Colonic mucosa (tissue), 4 donors: Measurements from ENCODE around the gene TFB2M. TPM values are rescaled to one million over a fixed set of nuclear protein-coding genes. Genes with fewer than 3 reads are reported as not detected.

Experiments
- DNase-seq: peaks from one replicate; pipeline ENCODE4 v3.0.0-alpha.2; 2020
- H3K27ac ChIP-seq: fragments of 200-600 bp; one replicate; pipeline ENCODE4 v1.8.0; 2021
- H3K27me3 ChIP-seq: fragments of 200-600 bp; one replicate; pipeline ENCODE4 v1.8.0; 2021
- H3K36me3 ChIP-seq: fragments of 200-600 bp; one replicate; pipeline ENCODE4 v1.8.0; 2021
- H3K4me1 ChIP-seq: fragments of 200-600 bp; one replicate; pipeline ENCODE4 v1.8.0; 2021; ENCODE audit warnings: mild to moderate bottlenecking
- H3K4me3 ChIP-seq: fragments of 200-600 bp; one replicate; pipeline ENCODE4 v1.8.0; 2021
- H3K9ac ChIP-seq, 2 donors: one replicate each; pipeline ENCODE4 v1.7.0; 2013; ENCODE audit warnings: control low read depth in 2 of 2, low read depth in 2 of 2, low read length in 2 of 2
- H3K9me3 ChIP-seq: fragments of 200-600 bp; one replicate; pipeline ENCODE4 v1.8.0; 2021
- intact Hi-C: fragments of 100-400 bp; cut with DNase I; formaldehyde crosslinking; loops from one replicate; pipeline ENCODE4 v1.14.1; 2022
- total RNA-seq, 2 donors: library from RNA; stranded (reverse); fragmentation: NEBNext Ultra II Directional in 1 of 2; extraction: Animal tissue kit (Norgen Biotek cat#: 25700) in 1 of 2; gene quantifications; one replicate each; pipeline ENCODE4 v1.2.1, GENCODE V29; 2021
- TF ChIP-seq, protein P1 (sequence below): fragments of 200-600 bp; IDR thresholded peaks from one replicate; pipeline ENCODE4 v1.8.0; 2022; ENCODE audit warnings: antibody characterized with exemption, mild to moderate bottlenecking
- donor health status: healthy.
- donor health status: DM: no; HTN: no; CAD: no.
- donor health status: DM: no; HTN: no; CAD: no.

Gene TFB2M
- total RNA-seq, 2 donors from 2014 or later, result 11.3 to 14.0 TPM

DNA sequence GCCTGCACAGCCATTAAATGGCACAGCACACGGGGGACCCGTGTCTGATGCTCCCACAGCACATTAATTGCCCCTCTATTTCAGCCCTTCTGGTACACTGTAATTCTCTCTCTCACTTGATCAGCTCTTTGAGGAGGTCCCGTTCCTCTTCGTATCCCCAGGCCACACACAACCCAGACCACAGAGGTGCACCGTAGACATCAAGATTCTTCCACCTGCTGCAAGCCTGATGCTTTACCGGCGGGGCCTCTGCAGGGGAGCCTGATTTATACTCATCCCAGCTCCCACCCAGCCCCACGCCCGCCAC, 59.7 kb downstream of the TFB2M start:
- Histone ChIP-seq H3K4me3 (peak overlapping the region; percentile 87), H3K9me3 (no peaks in the 10 kb centered on the region), H3K9ac (peak overlapping the region; percentile 62 to 81), H3K4me1 (peaks cover 8% of the 10 kb centered on the region), H3K36me3 (no peaks in the 10 kb centered on the region), H3K27ac (no peak overlapping the region), H3K27me3 (no peaks in the 10 kb centered on the region)
- DNase-seq, result no peak
- intact Hi-C loops, result loop anchor here (10.0 kb wide), 2 partner anchors 58 to 108 kb away; partner anchors contain the start of genes CNST and TFB2M
- TF ChIP-seq, protein P1, sequence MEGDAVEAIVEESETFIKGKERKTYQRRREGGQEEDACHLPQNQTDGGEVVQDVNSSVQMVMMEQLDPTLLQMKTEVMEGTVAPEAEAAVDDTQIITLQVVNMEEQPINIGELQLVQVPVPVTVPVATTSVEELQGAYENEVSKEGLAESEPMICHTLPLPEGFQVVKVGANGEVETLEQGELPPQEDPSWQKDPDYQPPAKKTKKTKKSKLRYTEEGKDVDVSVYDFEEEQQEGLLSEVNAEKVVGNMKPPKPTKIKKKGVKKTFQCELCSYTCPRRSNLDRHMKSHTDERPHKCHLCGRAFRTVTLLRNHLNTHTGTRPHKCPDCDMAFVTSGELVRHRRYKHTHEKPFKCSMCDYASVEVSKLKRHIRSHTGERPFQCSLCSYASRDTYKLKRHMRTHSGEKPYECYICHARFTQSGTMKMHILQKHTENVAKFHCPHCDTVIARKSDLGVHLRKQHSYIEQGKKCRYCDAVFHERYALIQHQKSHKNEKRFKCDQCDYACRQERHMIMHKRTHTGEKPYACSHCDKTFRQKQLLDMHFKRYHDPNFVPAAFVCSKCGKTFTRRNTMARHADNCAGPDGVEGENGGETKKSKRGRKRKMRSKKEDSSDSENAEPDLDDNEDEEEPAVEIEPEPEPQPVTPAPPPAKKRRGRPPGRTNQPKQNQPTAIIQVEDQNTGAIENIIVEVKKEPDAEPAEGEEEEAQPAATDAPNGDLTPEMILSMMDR, result no peak

DNA sequence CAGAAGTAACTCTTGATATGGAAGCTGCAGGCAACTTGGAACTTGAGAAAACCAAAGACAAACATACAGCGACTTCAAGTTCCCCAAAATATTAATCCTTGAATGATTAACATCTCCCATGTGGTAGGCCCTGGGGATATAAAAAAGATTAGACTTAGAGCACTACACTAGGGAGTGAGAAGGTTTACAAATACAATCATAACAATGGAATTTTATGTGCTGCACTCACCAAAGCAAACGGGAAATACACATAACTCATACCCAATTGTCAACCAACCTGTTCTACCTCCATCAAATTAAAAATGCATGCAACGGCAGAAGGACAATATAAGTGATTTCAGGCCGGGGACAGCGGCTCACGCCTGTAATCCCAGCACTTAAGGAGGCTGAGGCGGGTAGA, 62.7 kb downstream of the TFB2M start:
- intact Hi-C loops, result loop anchor here (10.0 kb wide), 2 partner anchors 61 to 111 kb away; partner anchors contain the start of genes CNST and TFB2M
- Histone ChIP-seq H3K4me1 (peaks cover 8% of the 10 kb centered on the region), H3K4me3 (no peak overlapping the region), H3K9ac (no peak overlapping the region), H3K9me3 (no peaks in the 10 kb centered on the region), H3K27me3 (no peaks in the 10 kb centered on the region), H3K27ac (no peak overlapping the region), H3K36me3 (no peaks in the 10 kb centered on the region)
- TF ChIP-seq, protein P1, result no peak
- no peak for DNase-seq

DNA sequence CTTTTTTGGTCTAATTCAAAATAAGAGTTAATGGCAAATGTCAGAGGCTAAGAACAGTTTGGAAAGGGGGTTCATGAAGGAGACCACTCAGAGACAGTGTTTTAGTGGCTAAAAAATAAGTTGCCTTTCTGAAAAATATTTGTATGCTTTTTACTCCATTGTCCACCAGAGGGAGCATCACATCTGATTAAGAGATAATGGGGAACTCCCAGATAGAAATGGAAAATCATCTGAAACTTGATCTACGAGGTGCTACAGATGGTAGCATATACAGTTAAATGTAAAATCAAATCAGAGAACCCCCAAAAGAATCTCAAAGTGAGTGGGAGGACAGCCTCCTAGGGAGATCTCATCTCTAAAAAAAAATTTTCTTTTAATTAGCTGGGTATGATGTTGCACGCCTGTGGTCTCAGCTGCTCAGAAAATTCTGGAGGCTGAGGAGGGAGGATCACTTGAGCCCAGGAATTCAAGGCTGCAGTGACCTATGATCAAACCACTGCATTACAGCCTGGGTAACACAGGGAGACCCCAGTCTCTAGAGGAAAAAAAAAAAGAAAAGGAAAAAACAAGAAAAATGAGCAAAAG, 68.6 kb downstream of the TFB2M start:
- Histone ChIP-seq H3K27ac (no peak overlapping the region), H3K9me3 (no peaks in the 10 kb centered on the region), H3K27me3 (no peaks in the 10 kb centered on the region), H3K4me1 (no peaks in the 10 kb centered on the region), H3K4me3 (no peak overlapping the region), H3K36me3 (no peaks in the 10 kb centered on the region), H3K9ac (no peak overlapping the region)
- TF ChIP-seq, protein P1, result peak; percentile 44
- intact Hi-C loops, result loop anchor here (5.0 to 10.0 kb wide), 3 partner anchors 200 to 1343 kb away; partner anchors contain the start of gene KIF26B
- no peak for DNase-seq

DNA sequence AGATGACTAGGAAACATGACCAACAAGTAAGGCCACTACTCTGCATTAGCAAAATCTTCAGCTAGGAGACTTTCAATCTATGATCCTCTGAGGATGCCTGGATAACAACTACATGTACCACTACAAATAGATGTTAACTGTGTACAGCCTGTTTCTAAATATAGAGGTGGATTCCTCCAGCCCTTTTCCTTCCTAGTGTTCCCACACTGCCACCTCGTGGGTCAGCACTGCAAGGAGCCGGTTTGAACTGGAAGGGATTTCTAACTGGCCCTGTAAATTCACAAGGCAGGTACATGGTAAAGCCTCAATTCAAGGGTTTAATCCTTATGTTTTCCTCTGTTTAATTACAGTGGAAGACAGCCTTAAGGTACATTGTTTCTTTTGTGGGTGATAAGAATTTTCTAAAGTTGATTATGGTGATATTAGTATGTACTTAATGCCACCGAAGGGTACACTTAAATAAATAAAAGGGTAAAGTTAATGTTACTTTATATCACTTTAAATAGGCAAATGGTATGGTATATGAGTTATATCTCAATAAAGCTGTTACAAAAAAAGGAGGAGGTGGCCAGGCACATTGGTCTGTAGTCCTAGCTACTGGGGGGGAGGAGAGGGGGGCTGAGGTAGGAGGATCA, 73.3 kb downstream of the TFB2M start:
- Histone ChIP-seq H3K27ac (no peak overlapping the region), H3K4me1 (no peaks in the 10 kb centered on the region), H3K27me3 (no peaks in the 10 kb centered on the region), H3K4me3 (no peak overlapping the region), H3K36me3 (no peaks in the 10 kb centered on the region), H3K9ac (no peak overlapping the region), H3K9me3 (no peaks in the 10 kb centered on the region)
- intact Hi-C loops, result loop anchor here (10.0 kb wide), 1 partner anchor 1338 kb away; the partner anchor contains the start of gene KIF26B
- DNase-seq, result peak; percentile 69
- TF ChIP-seq, protein P1, result peak; percentile 65

DNA sequence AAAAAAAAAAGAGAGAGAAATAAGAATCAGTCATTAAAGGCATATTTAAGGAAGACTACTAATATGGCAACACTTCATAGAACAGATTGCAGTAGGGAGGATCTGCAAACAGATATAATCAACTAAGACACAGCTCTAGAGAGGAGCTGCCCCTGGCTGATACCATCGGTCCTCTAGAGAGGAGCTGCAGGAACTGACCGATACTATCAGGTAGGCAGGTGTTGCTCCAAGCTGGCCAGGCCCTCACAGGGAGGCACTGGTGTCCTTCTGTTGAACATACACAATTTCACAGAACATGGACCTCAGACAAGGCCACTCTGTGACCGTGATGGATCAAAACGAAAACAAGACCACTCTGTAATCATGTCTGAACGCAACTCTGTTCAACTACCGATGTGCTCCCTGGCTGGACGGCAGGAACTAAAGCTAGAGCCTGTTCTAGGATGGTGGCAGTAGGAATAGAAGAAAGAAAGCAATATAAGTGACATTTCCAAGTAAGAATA, 74.5 kb downstream of the TFB2M start:
- H3K36me3 ChIP-seq, result no peaks in the 10 kb centered on the region
- no peak for DNase-seq
- intact Hi-C loops, result loop anchor here (10.0 kb wide), 1 partner anchor 1337 kb away; the partner anchor contains the start of gene KIF26B
- H3K4me3 ChIP-seq, result no peak overlapping the region
- H3K9ac ChIP-seq, result no peak overlapping the region
- no peaks in the 10 kb centered on the region for H3K4me1 ChIP-seq
- no peak overlapping the region for H3K27ac ChIP-seq
- no peaks in the 10 kb centered on the region for H3K9me3 ChIP-seq
- H3K27me3 ChIP-seq, result no peaks in the 10 kb centered on the region
- TF ChIP-seq, protein P1, result no peak

Other genes starting within 250 kb of the TFB2M start
- gene SMYD3, start 59.0 kb downstream of the TFB2M start, total RNA-seq, result 10 to 100 TPM; 16.2 to 16.4 TPM
- gene CNST, start 195 bp upstream of the TFB2M start, total RNA-seq, result 10 to 100 TPM; 20.9 to 43.1 TPM
- 10 to 100 TPM; 29.9 to 40.1 TPM for gene SCCPDH, start 158.1 kb upstream of the TFB2M start, total RNA-seq